ENCODE measurements around the gene TREH.
"Not testable (repeated sequence)": the region's sequence is repeated elsewhere in the genome, so short reads cannot be mapped to it uniquely, and the experiment has no call there.

The TREH gene

DNA sequence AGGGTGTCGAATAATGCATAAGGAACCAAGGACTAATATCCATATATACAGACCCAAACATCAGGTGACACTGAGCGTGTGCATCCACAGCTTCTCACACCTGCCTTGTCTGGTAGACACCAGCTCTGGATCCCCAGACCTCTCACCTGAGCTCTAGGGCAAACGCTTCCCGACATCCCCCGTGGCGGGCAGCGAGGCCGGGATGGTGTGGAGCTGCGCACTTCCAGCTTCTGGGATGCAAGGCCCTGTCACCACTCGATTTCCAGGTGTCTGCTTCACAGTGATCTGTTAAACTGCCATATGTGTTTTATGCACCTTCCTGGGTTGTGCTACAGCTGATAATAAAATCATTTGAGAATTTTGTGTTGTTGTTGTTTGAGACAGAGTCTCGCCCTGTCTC is 15.3 kb upstream of the TREH start:
- no peak for DNase-seq

DNA sequence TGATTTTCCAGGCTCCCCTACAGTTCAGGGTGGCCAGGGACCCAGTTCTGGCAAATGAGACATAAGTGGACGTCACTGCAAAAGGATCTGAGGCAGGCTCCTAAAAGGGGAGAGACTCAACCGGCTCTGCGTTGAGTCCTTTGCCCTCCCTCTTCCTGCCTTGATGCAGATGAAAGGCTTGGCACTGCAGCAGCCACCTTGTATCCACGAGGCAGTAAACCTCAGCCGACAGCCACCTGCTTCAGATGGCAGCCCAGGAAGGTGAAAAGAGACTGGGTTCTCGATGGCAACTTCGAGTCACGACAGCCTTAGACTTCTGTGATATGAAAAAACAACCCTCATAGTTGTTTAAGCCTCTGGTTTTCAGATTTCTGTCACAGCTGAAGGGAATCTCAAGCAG is 14.7 kb upstream of the TREH start:
- DNase-seq: no peak

DNA sequence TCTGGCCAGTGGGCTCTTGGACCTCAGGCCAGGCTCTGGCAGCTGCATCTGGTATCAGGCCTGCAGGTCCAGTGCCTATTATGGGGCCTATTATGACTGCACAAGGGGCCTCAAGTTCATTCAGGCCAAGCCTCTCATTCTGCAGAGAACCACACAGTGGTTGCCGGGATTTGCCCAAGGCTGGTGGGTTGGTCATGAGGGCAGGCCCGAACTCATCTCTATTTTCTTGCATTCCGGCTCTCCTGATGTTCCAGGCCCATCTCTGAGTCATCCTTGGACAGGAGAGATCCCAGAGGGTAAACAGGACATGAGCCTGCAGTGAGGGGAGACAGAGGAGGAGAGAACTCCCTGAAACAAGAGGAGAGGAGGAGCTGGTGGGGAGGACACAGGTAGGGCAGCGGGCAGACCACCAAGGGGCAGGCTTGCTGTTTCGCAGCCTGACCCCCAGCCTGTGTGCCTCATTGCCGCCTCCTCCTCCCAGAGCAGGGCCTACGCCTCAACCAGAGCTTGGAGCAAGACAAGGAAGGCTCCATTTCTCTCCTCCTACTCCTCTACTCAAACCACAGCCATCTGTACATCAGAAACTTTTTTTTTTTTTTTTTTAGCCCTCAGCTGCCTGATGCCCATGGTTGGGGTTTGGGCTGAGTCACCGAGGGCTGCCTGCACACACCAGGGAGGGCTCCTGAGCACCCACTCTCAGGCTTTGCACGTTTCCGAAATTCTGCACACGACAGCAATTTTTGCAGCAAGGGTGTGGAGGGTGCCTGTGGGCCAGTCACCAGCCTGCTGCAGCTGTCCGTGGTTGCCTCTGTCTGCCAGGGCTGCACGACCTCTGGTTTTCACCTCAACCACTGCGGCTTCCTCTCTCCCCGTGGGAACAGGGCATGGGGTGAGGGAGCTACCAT is 12.7 kb upstream of the TREH start:
- peak; percentile 42 for DNase-seq

DNA sequence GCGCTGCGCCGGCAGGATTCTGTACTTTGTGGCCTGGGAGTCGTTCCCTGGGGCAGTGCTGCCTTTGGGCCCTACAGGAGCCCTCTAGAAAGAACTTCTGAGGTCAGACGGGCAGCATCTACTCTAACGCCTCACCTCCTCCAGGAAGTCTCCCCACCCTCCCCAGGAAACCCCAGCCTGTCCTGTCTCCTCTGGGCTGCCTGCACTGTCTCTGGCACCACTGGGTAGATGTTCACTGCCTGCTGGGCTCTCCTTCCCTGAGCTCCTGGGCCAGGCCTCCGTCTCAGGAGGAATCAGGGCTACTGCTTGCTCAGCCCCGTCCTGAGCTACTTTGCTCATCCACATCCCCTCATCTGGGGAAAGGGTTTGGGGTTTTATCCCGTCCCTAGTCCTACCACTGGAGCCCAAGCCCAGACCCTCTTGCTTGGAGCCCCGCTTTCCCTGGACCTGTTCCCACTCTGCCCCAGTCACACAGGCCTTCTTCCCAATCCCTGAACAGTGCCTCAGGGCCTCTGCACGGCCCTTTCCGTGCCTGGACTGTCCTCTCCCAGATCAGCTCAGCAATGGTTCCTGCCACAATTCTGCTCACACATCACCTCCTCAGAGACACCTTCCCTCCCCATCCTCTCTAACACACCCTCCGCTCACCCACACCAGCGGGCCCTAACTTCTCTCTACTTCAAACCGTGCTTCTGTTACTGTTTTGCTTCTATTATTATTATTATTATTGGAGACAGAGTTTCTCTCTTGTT is 11.3 kb upstream of the TREH start:
- no peak for DNase-seq

DNA sequence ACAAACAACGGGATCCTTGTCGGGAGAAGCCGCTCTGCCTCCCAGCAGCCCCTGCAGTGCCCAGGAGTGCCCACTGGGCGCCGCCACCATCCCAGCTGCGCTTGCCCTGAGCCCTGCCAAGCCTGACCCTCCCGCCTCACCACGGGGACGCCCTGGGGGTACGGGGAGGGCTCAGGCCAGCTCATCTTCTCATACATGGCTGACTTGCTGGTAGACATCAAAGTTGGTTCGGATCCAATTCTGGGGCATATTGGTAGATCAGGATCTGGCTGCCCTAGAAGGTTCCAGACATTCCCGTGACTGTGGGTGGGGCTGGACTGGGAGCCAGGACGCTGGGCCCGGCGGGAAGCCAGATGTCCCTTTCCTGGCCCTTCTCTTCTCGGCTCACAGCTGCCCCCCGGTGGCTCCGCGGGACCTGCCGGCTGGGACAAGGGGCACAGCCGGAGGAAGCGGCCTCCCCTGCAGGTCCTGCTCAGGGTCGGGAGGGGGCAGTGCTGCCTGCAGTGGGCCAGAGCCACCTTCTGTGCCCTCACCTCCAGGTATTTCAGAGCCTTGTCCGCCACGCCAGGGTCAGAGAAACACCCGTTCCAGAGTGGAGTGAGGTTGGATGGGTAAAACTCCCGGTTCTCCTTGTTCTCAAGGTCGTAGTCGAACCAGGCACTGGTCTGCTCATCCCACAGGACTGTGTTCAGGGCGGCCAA is 10.6 kb upstream of the TREH start:
- DNase-seq: peak; percentile 70

DNA sequence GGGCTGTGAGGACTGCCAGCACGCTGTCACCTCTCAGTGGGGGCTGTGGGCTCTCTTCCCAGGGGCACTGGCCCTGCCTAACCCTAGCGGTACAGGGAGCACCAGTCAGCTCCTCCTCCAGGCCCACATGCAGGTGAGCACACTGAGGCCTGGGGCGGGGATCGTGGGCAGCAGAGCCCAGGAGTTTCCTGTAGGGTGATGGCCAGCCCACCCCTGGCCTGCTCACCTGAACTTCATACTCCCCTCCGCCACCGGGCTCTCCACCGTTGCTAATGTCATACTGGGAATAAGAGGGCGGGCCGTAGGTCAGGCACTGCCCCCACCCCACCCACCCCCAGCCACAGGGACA is 10.0 kb upstream of the TREH start:
- DNase-seq: no peak

DNA sequence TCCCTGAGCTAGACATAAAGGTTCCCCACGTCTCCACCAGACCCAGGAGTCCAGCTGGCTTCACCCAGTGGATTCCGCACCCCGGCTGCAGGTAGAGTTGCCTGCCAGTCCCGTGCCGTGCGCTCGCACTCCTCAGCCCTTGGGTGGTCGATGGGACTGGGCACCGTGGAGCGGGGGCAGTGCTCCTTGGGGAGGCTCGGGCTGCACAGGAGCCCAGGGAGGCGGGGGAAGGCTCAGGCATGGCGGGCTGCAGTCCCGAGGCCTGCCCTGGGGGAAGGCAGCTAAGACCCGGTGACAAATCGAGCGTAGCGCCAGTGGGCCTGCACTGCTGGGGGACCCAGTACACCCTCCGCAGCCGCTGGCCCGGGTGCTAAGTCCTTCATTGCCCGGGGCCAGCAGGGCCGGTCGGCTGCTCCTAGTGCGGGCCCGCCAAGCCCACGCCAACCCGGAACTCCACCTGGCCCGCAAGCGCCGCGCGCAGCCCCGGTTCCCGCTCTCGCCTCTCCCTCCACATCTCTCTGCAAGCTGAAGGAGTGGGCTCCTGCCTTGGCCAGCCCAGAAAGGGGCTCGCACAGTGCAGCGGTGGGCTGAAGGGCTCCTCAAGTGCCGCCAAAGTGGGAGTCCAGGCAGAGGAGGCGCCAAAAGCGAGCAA is 9.5 kb upstream of the TREH start:
- DNase-seq: no peak

DNA sequence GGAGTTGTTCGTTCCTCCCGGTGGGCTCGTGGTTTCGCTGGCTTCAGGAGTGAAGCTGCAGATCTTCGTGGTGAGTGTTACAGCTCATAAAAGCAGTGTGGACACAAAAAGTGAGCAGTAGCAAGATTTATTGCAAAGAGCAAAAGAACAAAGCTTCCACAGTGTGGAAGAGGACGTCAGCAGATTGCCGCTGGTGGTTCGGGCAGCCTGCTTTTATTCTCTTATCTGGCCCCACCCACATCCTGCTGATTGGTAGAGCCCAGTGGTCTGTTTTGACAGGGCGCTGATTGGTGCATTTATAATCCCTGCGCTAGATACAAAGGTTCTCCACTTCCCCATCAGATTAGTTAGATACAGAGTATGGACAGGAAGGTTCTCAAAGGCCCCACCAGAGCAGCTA is 8.9 kb upstream of the TREH start:
- DNase-seq: not testable (repeated sequence)

DNA sequence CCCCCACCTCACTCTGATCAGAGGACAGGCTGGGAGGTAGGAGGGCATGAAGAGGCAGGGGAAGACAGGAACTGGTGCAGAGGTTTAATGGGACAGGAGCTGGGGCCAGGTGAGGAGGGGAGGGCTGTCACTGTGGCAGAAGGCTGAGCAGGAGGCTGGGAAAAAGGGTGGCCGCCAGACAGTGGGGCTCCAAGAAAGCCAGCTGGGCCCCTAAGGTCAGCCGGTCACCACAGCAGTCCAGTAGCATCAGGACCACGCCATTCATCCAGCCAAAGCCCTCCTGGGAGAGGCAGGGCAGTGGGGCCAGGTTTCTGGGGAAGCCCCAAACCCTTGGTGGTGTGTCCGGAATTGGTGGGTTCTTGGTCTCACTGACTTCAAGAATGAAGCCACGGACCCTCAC is 8.5 kb upstream of the TREH start:
- no peak for DNase-seq

DNA sequence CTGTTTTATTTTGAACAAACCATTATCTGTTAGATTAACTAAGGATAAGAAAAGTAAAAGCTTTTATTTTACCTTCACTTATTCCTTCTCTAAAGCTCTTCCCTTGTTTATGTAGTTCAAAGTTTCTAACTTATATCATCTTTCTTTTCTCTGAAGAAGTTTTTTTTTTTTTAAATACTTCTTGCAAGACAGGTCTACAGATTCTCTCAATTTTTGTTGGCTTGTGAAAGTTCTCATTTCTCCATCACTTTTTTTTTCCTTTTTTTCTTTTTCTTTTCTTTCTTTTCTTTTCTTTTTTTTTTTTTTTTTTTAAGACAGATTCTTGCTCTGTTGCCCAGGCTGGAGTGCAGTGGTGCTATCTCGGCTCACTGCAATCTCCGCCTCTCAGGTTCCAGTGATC is 4.7 kb upstream of the TREH start:
- DNase-seq: no peak

DNA sequence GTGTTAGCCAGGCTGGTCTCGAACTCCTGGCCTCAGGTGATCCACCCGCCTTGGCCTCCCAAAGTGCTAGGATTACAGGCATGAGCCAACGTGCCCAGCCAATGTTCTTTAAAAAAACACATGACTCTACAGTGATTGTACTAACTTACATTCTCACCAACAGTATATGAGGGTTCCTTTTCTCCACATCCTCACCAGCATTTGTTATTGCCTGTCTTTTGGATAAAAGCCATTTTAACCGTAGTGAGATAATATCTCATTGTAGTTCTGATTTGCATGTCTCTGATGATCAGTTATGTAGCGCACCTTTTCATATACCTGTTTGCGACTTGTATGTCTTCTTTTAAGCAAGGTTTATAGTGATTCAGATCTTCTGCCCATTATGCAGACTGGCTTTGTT is 3.5 kb upstream of the TREH start:
- DNase-seq: not testable (repeated sequence)

DNA sequence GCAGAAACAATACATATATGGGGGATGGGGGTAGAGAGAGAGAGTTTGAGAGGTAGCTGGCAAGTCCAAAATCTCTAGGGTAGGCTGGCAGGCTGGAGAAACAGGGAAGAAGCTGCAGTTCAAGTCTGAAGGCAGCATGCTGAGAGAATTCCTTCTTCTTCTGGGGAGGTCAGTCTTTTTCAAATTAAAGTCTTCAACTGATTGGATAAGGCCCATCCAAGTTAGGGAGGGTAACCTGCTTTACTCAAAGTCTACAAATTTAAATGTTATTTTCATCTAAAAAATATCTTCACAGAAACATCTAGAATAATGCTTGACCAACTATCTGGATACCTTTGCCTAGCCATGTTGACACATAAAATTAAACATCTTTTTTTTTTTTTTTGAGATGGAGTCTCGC is 2.9 kb upstream of the TREH start:
- no peak for DNase-seq

DNA sequence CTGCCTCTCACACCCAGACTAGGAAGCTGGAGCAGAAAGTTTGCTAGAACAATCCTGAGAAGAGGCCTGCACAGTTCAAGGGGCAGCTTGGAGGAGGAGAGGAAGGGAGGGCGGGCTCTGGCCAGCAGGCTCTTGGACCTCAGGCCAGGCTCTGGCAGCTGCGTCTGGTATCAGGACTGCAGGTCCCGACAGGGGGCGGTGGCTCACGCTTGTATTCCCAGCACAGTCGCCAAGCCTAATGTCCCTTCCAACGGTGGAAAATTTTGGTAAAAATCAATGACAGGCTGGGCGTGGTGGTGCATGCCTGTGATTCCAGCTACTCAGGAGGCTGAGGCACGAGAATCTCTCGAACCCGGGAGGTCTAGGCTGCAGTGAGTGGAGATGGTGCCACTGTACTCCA is 542 bp downstream of the TREH start:
- DNase-seq: not testable (repeated sequence)

DNA sequence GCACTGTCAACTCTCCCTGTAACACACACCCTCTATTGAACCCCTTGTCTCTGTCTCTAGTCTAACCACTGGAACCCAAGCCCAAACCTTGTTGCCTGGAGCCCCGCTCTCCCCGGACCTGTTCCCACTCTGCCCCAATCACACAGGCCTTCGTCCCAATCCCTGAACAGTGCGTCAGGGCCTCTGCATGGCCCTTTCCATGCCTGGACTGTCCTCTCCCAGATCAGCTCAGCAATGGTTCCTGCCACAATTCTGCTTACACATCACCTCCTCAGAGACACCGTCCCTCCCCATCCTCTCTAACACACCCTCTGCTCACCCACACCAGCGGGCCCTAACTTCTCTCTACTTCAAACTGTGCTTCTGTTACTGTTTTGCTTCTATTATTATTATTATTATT is 1.5 kb downstream of the TREH start:
- no peak for DNase-seq

DNA sequence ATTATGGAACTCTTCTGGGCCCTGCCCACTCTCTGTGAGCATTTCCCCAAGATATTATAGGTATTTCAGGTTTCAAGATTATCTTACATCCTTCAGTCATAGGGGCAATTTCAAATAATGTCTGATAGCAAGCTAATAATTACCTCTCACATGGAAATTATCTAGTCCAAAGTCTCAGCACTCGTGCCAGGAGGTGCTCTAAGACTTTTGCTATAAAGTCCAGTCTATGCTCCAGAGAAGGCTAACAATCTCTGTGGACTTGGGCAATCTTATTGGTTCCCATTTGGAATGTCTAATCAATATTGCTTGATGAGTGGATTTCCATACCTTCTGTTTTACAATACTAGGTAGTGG is 5.4 kb downstream of the TREH start:
- DNase-seq: no peak

DNA sequence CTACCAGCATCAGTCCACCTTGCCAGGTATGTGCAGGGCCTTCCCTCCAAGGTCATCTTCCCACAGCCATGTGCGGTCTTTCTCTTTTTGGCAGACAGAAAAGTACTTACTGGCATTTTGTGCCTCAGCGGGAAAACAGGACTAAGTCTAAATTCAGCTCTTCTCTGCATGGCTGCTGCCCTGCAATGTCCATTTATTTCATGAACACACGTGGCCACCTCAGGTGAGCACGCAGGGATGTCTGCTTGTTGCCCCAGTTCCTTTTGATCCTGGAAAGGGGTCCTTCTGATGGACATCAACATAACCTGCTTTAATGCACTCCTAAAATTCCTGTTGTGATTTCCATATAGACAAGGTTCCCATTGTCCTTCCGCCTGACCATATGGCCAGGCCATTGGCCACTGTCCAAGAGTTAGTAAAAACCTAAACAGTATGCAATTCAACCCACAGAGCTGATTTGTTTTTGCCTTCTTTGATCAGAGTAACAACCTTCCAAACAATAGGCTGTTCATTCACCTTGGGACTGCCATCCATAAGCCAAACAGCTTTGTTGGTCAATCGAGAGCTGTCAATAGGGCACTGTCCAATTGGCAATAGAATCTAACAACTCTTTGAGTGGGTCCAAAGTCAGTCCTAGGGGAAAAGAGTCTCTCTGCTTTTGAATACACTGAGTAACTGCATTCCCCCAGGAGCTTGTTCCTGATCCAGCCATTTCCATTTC is 5.9 kb downstream of the TREH start:
- DNase-seq: no peak

DNA sequence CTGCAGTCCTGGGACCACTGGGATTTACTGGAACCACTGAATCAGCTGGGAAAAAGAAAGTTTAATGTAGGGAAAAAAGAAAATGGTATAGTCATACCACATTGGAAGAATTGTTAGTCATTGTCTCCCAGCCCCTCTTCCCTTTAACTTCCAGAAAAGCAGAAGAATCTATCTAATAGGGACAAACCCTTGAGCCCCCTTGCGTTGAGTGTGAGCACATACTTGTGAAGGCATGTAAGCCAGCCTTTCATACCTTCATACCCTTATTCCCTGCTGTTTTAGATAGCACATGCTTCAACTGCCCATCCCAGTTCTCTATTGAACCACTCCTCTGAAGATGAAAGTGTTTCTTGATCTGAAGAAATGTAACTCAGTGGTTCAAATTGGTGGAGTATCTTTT is 6.6 kb downstream of the TREH start:
- no peak for DNase-seq

DNA sequence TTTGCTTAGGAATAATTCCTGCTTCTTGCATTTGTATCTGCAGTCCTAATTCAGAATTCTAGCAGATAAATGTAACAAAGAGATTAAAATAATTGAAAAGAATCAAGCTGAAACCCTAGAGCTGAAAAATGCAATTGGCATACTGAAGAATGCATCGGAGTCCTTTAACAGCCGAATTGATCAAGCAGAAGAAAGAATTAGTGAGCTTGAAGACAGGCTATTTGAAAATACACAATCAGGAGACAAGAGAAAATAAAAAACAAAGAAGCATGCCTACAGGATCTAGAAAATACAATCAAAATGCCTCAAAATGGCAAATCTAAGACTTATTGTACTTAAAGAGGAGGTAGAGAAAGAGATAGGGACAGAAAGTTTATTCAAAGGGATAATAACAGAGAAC is 8.2 kb downstream of the TREH start:
- no peak for DNase-seq

DNA sequence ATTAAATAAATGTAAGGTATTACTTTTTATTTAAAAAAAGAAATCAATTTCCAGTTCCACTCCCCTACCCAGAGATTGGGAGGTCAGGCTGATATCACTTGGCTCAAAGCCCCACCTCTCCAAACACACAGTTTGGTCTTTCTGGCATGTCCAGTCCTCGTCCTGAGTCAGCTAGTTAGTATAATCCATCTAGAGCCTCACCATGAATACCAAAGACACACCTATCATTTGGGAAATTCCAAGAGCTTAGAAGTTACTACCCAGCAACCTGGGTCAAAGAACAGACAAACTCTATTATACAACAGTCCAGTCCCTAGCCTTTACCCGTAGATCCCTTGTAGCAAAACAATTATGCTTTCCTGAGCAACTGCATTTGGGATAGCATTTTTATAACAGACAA is 9.4 kb downstream of the TREH start:
- no peak for DNase-seq

DNA sequence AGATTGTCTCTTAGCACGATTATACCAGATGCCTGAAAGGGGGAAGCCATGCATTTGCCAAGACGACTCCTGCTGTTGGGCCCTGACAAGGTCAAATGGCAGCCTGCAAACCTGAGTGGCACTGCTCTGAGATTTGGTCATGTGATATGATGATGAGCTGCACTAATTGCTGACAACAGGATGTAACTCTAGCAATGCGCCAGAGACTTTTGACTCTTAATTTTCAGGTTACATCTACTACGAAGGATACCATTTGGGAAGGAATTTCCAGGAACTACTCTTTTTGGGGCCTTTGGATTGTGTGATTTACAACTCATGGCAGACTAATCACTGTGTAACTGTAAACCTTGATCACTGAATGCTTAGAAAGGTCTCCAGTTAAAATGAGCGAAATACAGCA is 13.1 kb downstream of the TREH start:
- DNase-seq: no peak

DNA sequence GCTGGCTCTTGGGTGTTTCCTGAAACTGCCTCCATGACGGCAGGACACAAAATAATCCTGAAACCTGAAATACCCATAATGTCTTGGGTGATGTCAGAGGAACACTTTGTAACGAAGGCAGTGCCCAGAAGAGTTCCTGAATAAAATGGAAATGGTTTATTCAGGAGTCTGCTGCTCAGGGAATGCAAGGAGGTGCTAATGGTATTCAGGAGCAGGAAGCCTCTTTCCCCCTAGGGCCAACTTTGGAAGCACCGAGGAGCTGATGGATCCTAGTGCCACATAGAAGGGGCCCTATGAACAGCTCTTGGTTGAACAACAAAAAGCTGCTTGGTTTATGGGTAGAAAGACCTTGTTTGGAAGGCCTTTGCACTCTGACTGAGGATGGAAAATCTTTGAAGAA is 15.5 kb downstream of the TREH start:
- DNase-seq: no peak

DNA sequence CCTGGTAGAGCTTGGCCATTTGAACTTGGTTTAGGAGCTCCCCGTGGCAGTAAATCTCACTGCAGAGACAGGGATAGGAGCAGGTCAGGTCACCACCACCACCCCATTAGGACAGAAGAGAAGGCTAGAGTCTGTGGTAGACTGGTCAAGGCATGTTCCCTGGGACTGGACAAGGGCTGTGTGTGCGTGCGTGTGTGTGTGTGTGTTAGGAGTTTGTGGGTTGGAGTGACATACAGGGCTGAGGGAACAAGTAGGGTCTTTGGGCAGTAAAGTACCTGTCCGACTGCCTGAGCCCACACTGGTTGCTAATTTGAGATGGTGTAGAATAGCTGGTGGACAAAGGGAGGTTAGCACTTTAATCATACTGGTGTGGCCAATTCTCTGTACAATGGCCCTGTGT is 16.1 kb downstream of the TREH start:
- DNase-seq: no peak
